GM12878 (cell line): ENCODE measurements around the gene QPRT. TPM values are rescaled to one million over a fixed set of nuclear protein-coding genes. Genes with fewer than 3 reads are reported as not detected.
"Not testable (repeated sequence)": the region's sequence is repeated elsewhere in the genome, so short reads cannot be mapped to it uniquely, and the experiment has no call there.

ENCODE experiments used
- ATAC-seq: fragments of 200-7000 bp; cut with Tn5 transposase; 3 replicates; pipeline ENCODE4 v1.9.1; 2020; ENCODE audit warnings: mild to moderate bottlenecking, moderate library complexity
- BruUV-seq: library from RNA; stranded (reverse); fragments of 400-500 nt; replicated peaks from 2 replicates; lab custom pipeline; 2021; lab: Mats Ljungman, UMichigan
- CTCF ChIA-PET: fragments of 300-600 bp; sonication (Branson Sonifier 250); formaldehyde crosslinking; extraction: SDS; loops from one replicate; lab custom pipeline; 2021; ENCODE audit warnings: inconsistent platforms; lab: Yijun Ruan, JAX
- POLR2A ChIA-PET: fragments of 350-600 bp; formaldehyde crosslinking; extraction: SDS; loops from one replicate; lab custom pipeline; 2021; ENCODE audit warnings: inconsistent platforms; lab: Charles Lee
- RAD21 ChIA-PET: fragments of 300-600 bp; sonication (Branson Sonifier 250); formaldehyde crosslinking; loops from one replicate; lab custom pipeline; 2023; ENCODE audit warnings: antibody characterized with exemption; ENCODE audit not compliant: unreplicated experiment; lab: Charles Lee
- SMC1A ChIA-PET: fragments of 300-600 bp; sonication (Branson Sonifier 250); formaldehyde crosslinking; loops from one replicate; lab custom pipeline; 2023; ENCODE audit not compliant: unreplicated experiment, uncharacterized antibody; lab: Charles Lee
- DNase-seq: peaks from one replicate; pipeline ENCODE4 v3.0.0-alpha.2; 2011; ENCODE audit warnings: low read depth, low spot score
- FAIRE-seq: peaks from 3 replicates; lab custom pipeline; 2011; peaks lifted over from hg19 to GRCh38; lab: Jason Lieb, UNC
- H2AFZ ChIP-seq: 2 replicates; pipeline ENCODE4 v1.6.0; 2011; ENCODE audit warnings: low read depth, low read length, control low read depth; ENCODE audit not compliant: control insufficient read depth
- H3K27ac ChIP-seq: 2 replicates; pipeline ENCODE4 v1.5.1; 2011; ENCODE audit warnings: control low read depth; ENCODE audit not compliant: control insufficient read depth, insufficient read depth
- H3K27me3 ChIP-seq, 2 experiments: replicated peaks in 1 of 2; 2 replicates each; pipeline versions ENCODE4 v1.6.0 to v1.6.1; 2011; ENCODE audit warnings: low read length in 1 of 2; ENCODE audit not compliant: control insufficient read depth in 2 of 2, insufficient read depth in 2 of 2
- H3K36me3 ChIP-seq, 2 experiments: 2 replicates each; pipeline ENCODE4 v1.5.1; 2011; ENCODE audit warnings: low read length in 1 of 2; ENCODE audit not compliant: control insufficient read depth in 2 of 2, insufficient read depth in 2 of 2
- H3K4me1 ChIP-seq: 2 replicates; pipeline ENCODE4 v1.6.1; 2011; ENCODE audit warnings: mild to moderate bottlenecking, low read length, moderate library complexity, mixed read lengths; ENCODE audit not compliant: control insufficient read depth, insufficient read depth
- H3K4me2 ChIP-seq: 2 replicates; pipeline ENCODE4 v1.6.0; 2011; ENCODE audit warnings: control low read depth; ENCODE audit not compliant: control insufficient read depth, insufficient read depth
- H3K4me3 ChIP-seq: fragments of 200-600 bp; sonication (generic); 2 replicates; pipeline ENCODE4 v1.5.1; 2016
- H3K79me2 ChIP-seq: 2 replicates; pipeline ENCODE4 v1.6.0; 2011; ENCODE audit warnings: low read length; ENCODE audit not compliant: control insufficient read depth, insufficient read depth
- H3K9ac ChIP-seq: 2 replicates; pipeline ENCODE4 v1.8.0; 2011; ENCODE audit warnings: low read length, control low read depth, mixed read lengths; ENCODE audit not compliant: control insufficient read depth, insufficient read depth
- H3K9me3 ChIP-seq: replicated peaks from 3 replicates; pipeline ENCODE4 v1.5.1; 2011; ENCODE audit warnings: mild to moderate bottlenecking, low read length; ENCODE audit not compliant: control insufficient read depth, insufficient read depth
- H4K20me1 ChIP-seq: 2 replicates; pipeline ENCODE4 v1.6.0; 2011; ENCODE audit not compliant: control insufficient read depth, insufficient read depth
- ATF3 ChIP-seq: IDR thresholded peaks from 2 replicates; pipeline ENCODE4 v1.6.1; 2011; ENCODE audit warnings: low read depth, mild to moderate bottlenecking, low read length, moderate library complexity, borderline replicate concordance; ENCODE audit errors: extremely low read depth
- CBFB ChIP-seq: IDR thresholded peaks from 2 replicates; pipeline ENCODE4 v1.6.1; 2016; ENCODE audit warnings: antibody characterized with exemption, low read depth
- CBX3 ChIP-seq: fragments of 200-600 bp; sonication (generic); IDR thresholded peaks from 2 replicates; pipeline ENCODE4 v1.6.1; 2016; ENCODE audit warnings: low read depth, borderline replicate concordance
- E2F8 ChIP-seq: fragments of 450-650 bp; IDR thresholded peaks from 2 replicates; pipeline ENCODE4 v1.6.1; 2018; ENCODE audit warnings: mild to moderate bottlenecking, low read depth, moderate library complexity; ENCODE audit not compliant: partially characterized antibody
- JUNB ChIP-seq: IDR thresholded peaks from 2 replicates; pipeline ENCODE4 v1.6.1; 2016; ENCODE audit warnings: antibody characterized with exemption, mild to moderate bottlenecking
- NFYB ChIP-seq: IDR thresholded peaks from 2 replicates; pipeline ENCODE4 v1.6.1; 2011; ENCODE audit warnings: low read depth, mild to moderate bottlenecking, low read length, improper control_type of control experiment, moderate library complexity; ENCODE audit not compliant: insufficient read depth
- PBX3 ChIP-seq: IDR thresholded peaks from 2 replicates; pipeline ENCODE4 v1.6.1; 2011; ENCODE audit warnings: mild to moderate bottlenecking, low read depth, low read length, moderate library complexity; ENCODE audit not compliant: insufficient replicate concordance
- POLR2AphosphoS5 ChIP-seq: IDR thresholded peaks from 2 replicates; pipeline ENCODE4 v1.6.1; 2011; ENCODE audit warnings: mild to moderate bottlenecking, low read length, inconsistent platforms
- SRF ChIP-seq, 2 experiments: IDR thresholded peaks; 2 replicates each; pipeline ENCODE4 v1.6.1; 2011; ENCODE audit warnings: low read depth in 2 of 2, low read length in 2 of 2, mild to moderate bottlenecking in 1 of 2, moderate library complexity in 1 of 2
- TAF1 ChIP-seq: IDR thresholded peaks from 2 replicates; pipeline ENCODE4 v1.6.1; 2011; ENCODE audit warnings: mild to moderate bottlenecking, low read depth, low read length, borderline replicate concordance
- WGBS: methylation state at CpG from one replicate; pipeline ENCODE4 v1.1.6; 2016; ENCODE audit warnings: low lambda C conversion rate; ENCODE audit not compliant: insufficient replicate concordance, insufficient coverage; ENCODE audit errors: missing lambda C conversion rate; 5-methylcytosine and 5-hydroxymethylcytosine counted together
- in situ Hi-C: fragments of 300-500 bp; cut with MboI; formaldehyde crosslinking; loops from 9 replicates; pipeline ENCODE4 v1.14.3; 2018; ENCODE audit warnings: mixed read lengths
- intact Hi-C: fragments of 100-400 bp; cut with micrococcal nuclease; formaldehyde crosslinking; loops from one replicate; pipeline ENCODE4 v1.14.2; 2022; ENCODE audit not compliant: unreplicated experiment
- polyA plus RNA-seq, 11 experiments: library from polyadenylated mRNA; depleted of rRNA in 4 of 11; unstranded in 6 of 11; stranded (reverse) in 5 of 11; fragments of >200 nt; fragmentation: Nextera tagmentation in 4 of 11; fragmentation: Illumina TruSeq in 1 of 11; extraction: Ambion mirVana in 4 of 11; extraction: Trizol in 1 of 11; gene quantifications; 1 replicate in 1 of 11; 2 replicates in 10 of 11; pipeline versions ENCODE4 v1.2.1 to v1.2.3, GENCODE V29; 2011 to 2016; ENCODE audit warnings: inconsistent platforms in 2 of 11, missing spikeins in 2 of 11, low read depth in 1 of 11
- total RNA-seq, 4 experiments: library from RNA; depleted of rRNA in 3 of 4; stranded (reverse); fragments of >200 nt in 3 of 4; fragmentation: Illumina TruSeq in 1 of 4; extraction: Trizol in 1 of 4; gene quantifications; 2 replicates each; pipeline versions ENCODE4 v1.2.1 to v1.2.3, GENCODE V29; 2013 to 2021

Gene QPRT
- total and polyA plus RNA-seq, 10 of the 15 experiments (the other 5 are each of a cell fraction or from before 2014, with no cell fraction given) = 2.7 to 43.0 (median 31.3) TPM

- intact Hi-C loops, H3K27ac ChIP-seq, H4K20me1 ChIP-seq, H3K36me3 ChIP-seq, in situ Hi-C loops, H3K4me1 ChIP-seq, H3K9ac ChIP-seq, H3K9me3 ChIP-seq, H3K27me3 ChIP-seq, BruUV-seq, FAIRE-seq, H2AFZ ChIP-seq, ATAC-seq, DNase-seq: not testable (repeated sequence)
- 0 out of 2 replicates have a peak, but pooled peaks have one; percentile 15 for TF ChIP-seq POLR2AphosphoS5
- WGBS = 84% methylated on average over 6 of the region's 6 CpGs
- Histone ChIP-seq H3K79me2 (peaks cover 73% of the 10 kb centered on the region), H3K4me3 (peak overlapping the region; percentile 99), H3K4me2 (peak overlapping the region; percentile 84)
- ChIA-PET RAD21 (interaction anchor here (0.6 to 8.2 kb wide), 8 partner anchors 11 to 123 kb away, joined by 3 to 98 read pairs (median 6); partner anchors contain the start of genes KIF22 and QPRT), POLR2A (interaction anchor here (0.7 to 3.5 kb wide), 4 partner anchors 9 to 21 kb away, joined by 5 to 23 read pairs (median 7); partner anchors contain the start of gene QPRT), CTCF (interaction anchor here (1.4 to 2.7 kb wide), 4 partner anchors 9 to 24 kb away, joined by 3 to 17 read pairs (median 6); partner anchors contain the start of gene QPRT), SMC1A (interaction anchor here (1.4 to 7.5 kb wide), 5 partner anchors 10 to 42 kb away, joined by 4 to 69 read pairs (median 11); partner anchors contain the start of gene QPRT)
Observed at GRCh38 chr16:29667322-29667610, 11.7 kb upstream of the QPRT start.

GRCh38 chr16:29667755-29668154 lies 11.2 kb upstream of the QPRT start:
- POLR2A ChIA-PET = interaction anchor here (1.7 to 3.5 kb wide), 2 partner anchors 11 kb away, joined by 7 to 23 read pairs; partner anchors contain the start of gene QPRT
- DNase-seq = no peak
- Histone ChIP-seq H3K79me2 (peaks cover 68% of the 10 kb centered on the region), H3K9ac (no peak overlapping the region), H3K4me1 (peaks cover 5% of the 10 kb centered on the region), H3K27me3 (no peaks in the 10 kb centered on the region), H2AFZ (no peak overlapping the region), H3K27ac (no peak overlapping the region), H3K4me3 (no peak overlapping the region), H4K20me1 (peaks cover 6% of the 10 kb centered on the region), H3K9me3 (no peaks in the 10 kb centered on the region), H3K36me3 (peaks cover 2 to 8% of the 10 kb centered on the region in 2 experiments; a peak in 2 of 4 replicates), H3K4me2 (peak overlapping the region; percentile 84; the same call in 1 of the 2 replicates)
- intact Hi-C loops (no loop called here), in situ Hi-C loops (no loop called here)
- 94% methylated on average over 12 of the region's 12 CpGs for WGBS
- SMC1A ChIA-PET = interaction anchor here (1.4 to 7.5 kb wide), 4 partner anchors 9 to 33 kb away, joined by 4 to 69 read pairs (median 32); partner anchors contain the start of gene QPRT
- ATAC-seq = no peak
- no TSS peak for BruUV-seq
- no peak for FAIRE-seq
- RAD21 ChIA-PET = interaction anchor here (1.0 to 8.2 kb wide), 4 partner anchors 10 to 34 kb away, joined by 4 to 98 read pairs (median 38); partner anchors contain the start of gene QPRT
- CTCF ChIA-PET = interaction anchor here (1.1 to 1.6 kb wide), 2 partner anchors 8 to 42 kb away, joined by 3 to 7 read pairs; no protein-coding TSS in a partner anchor
- TF ChIP-seq PBX3 = peak; percentile 49
- TF ChIP-seq SRF (IDR thresholded peaks at IDR 0.05; ENCODE audit: low read depth in 2 of 2, low read length in 2 of 2) = no peak
- TF ChIP-seq TAF1 = no peak
- TF ChIP-seq JUNB = no peak
- TF ChIP-seq CBFB = no peak
- TF ChIP-seq CBX3 = no peak
- no peak for TF ChIP-seq ATF3
- no peak for TF ChIP-seq NFYB
- TF ChIP-seq E2F8 = no peak
